Hepatocyte (in vitro differentiated cells): Measurements from ENCODE around the gene SPON1. TPM values are rescaled to one million over a fixed set of nuclear protein-coding genes. Genes with fewer than 3 reads are reported as not detected.

Source experiments
- DNase-seq: peaks from one replicate; pipeline ENCODE4 v3.0.0-alpha.2; 2016; ENCODE audit warnings: low spot score
- H2AFZ ChIP-seq: fragments of 200-600 bp; sonication (generic); 2 replicates; pipeline ENCODE4 v1.6.0; 2016; ENCODE audit warnings: antibody characterized with exemption, mild to moderate bottlenecking
- H3K27ac ChIP-seq: fragments of 200-600 bp; sonication (generic); 2 replicates; pipeline ENCODE4 v1.5.1; 2016; ENCODE audit warnings: mild to moderate bottlenecking
- H3K27me3 ChIP-seq: fragments of 200-600 bp; sonication (generic); 2 replicates; pipeline ENCODE4 v1.6.1; 2016
- H3K36me3 ChIP-seq: fragments of 200-600 bp; sonication (generic); replicated peaks from 2 replicates; pipeline ENCODE4 v1.5.1; 2016; ENCODE audit warnings: low read depth; ENCODE audit not compliant: insufficient read depth
- H3K4me1 ChIP-seq: fragments of 200-600 bp; sonication (generic); 2 replicates; pipeline ENCODE4 v1.5.1; 2016; ENCODE audit warnings: mild to moderate bottlenecking, moderate library complexity; ENCODE audit not compliant: insufficient read depth
- H3K4me2 ChIP-seq: fragments of 200-600 bp; sonication (generic); 2 replicates; pipeline ENCODE4 v1.6.0; 2016
- H3K4me3 ChIP-seq: fragments of 200-600 bp; sonication (generic); 2 replicates; pipeline ENCODE4 v1.5.1; 2016; ENCODE audit warnings: mild to moderate bottlenecking
- H3K79me2 ChIP-seq: fragments of 200-600 bp; sonication (generic); 2 replicates; pipeline ENCODE4 v1.6.0; 2017; ENCODE audit warnings: mild to moderate bottlenecking
- H3K9me2 ChIP-seq: fragments of 200-600 bp; sonication (generic); replicated peaks from 2 replicates; pipeline ENCODE4 v1.6.0; 2017; ENCODE audit warnings: mild to moderate bottlenecking; ENCODE audit not compliant: insufficient read depth
- H3K9me3 ChIP-seq: fragments of 200-600 bp; sonication (generic); 2 replicates; pipeline ENCODE4 v1.5.1; 2016; ENCODE audit warnings: low read depth, mild to moderate bottlenecking
- H4K20me1 ChIP-seq: fragments of 200-600 bp; sonication (generic); 2 replicates; pipeline ENCODE4 v1.6.0; 2016; ENCODE audit warnings: mild to moderate bottlenecking; ENCODE audit not compliant: insufficient read depth, poor library complexity, severe bottlenecking
- EZH2 ChIP-seq: fragments of 200-600 bp; sonication (generic); IDR thresholded peaks from 2 replicates; pipeline ENCODE4 v1.6.1; 2016; ENCODE audit warnings: antibody characterized with exemption, mild to moderate bottlenecking, borderline replicate concordance
- EZH2phosphoT487 ChIP-seq: fragments of 200-600 bp; sonication (generic); IDR thresholded peaks from one replicate; pipeline ENCODE4 v1.6.1; 2018; ENCODE audit warnings: antibody characterized with exemption, mild to moderate bottlenecking, low read depth, moderate library complexity; ENCODE audit not compliant: unreplicated experiment, severe bottlenecking
- WGBS: methylation state at CpG from one replicate; pipeline ENCODE4 v1.1.6; 2016; ENCODE audit warnings: low lambda C conversion rate; ENCODE audit errors: missing lambda C conversion rate; 5-methylcytosine and 5-hydroxymethylcytosine counted together
- polyA plus RNA-seq: library from polyadenylated mRNA; unstranded; fragments of >200 nt; fragmentation: Nextera tagmentation; extraction: Ambion mirVana; gene quantifications from 2 replicates; pipeline ENCODE4 v1.2.1, GENCODE V29; 2016
- total RNA-seq: library from RNA; depleted of rRNA; stranded (reverse); fragments of >200 nt; gene quantifications from 2 replicates; pipeline ENCODE4 v1.2.3, GENCODE V29; 2014
- TF ChIP-seq, protein P1 (sequence below): fragments of 200-600 bp; sonication (generic); IDR thresholded peaks from 2 replicates; pipeline ENCODE4 v1.5.1; 2016; ENCODE audit warnings: antibody characterized with exemption, mild to moderate bottlenecking; ENCODE audit not compliant: poor library complexity

SPON1 gene
- total and polyA plus RNA-seq, 2 experiments from 2014 or later = 47.8 to 73.1 TPM

- no peak for DNase-seq
- no peaks in the 10 kb centered on the region for H3K9me2 ChIP-seq
- H3K27me3 ChIP-seq = no peaks in the 10 kb centered on the region
- H3K27ac ChIP-seq = no peak overlapping the region
- no peaks in the 10 kb centered on the region for H4K20me1 ChIP-seq
- WGBS = 96% methylated on average over 1 of the region's 1 CpG
- no peak overlapping the region for H2AFZ ChIP-seq
- no peak overlapping the region for H3K4me2 ChIP-seq
- peaks cover 6% of the 10 kb centered on the region for H3K4me1 ChIP-seq
- no peaks in the 10 kb centered on the region for H3K79me2 ChIP-seq
- H3K4me3 ChIP-seq = no peak overlapping the region
- TF ChIP-seq, protein P1, sequence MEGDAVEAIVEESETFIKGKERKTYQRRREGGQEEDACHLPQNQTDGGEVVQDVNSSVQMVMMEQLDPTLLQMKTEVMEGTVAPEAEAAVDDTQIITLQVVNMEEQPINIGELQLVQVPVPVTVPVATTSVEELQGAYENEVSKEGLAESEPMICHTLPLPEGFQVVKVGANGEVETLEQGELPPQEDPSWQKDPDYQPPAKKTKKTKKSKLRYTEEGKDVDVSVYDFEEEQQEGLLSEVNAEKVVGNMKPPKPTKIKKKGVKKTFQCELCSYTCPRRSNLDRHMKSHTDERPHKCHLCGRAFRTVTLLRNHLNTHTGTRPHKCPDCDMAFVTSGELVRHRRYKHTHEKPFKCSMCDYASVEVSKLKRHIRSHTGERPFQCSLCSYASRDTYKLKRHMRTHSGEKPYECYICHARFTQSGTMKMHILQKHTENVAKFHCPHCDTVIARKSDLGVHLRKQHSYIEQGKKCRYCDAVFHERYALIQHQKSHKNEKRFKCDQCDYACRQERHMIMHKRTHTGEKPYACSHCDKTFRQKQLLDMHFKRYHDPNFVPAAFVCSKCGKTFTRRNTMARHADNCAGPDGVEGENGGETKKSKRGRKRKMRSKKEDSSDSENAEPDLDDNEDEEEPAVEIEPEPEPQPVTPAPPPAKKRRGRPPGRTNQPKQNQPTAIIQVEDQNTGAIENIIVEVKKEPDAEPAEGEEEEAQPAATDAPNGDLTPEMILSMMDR = no peak
- TF ChIP-seq EZH2phosphoT487 = no peak
- TF ChIP-seq EZH2 = no peak
- no peaks in the 10 kb centered on the region for H3K9me3 ChIP-seq
- H3K36me3 ChIP-seq = no peaks in the 10 kb centered on the region
These were observed 142.9 kb downstream of the SPON1 start for GRCh38 chr11:14105446-14105845.

- Histone ChIP-seq H3K79me2 (no peaks in the 10 kb centered on the region), H3K4me3 (no peak overlapping the region), H3K27ac (no peak overlapping the region), H3K27me3 (no peaks in the 10 kb centered on the region), H3K4me2 (peak overlapping the region; percentile 20), H3K36me3 (no peaks in the 10 kb centered on the region), H4K20me1 (no peaks in the 10 kb centered on the region), H3K9me2 (no peaks in the 10 kb centered on the region), H3K4me1 (peaks cover 6% of the 10 kb centered on the region), H2AFZ (no peak overlapping the region), H3K9me3 (no peaks in the 10 kb centered on the region)
- DNase-seq = no peak
- 72% methylated on average over 5 of the region's 5 CpGs for WGBS
- TF ChIP-seq EZH2phosphoT487 (no peak), EZH2 (no peak)
- TF ChIP-seq, protein P1 = no peak
These were observed 144.0 kb downstream of the SPON1 start for GRCh38 chr11:14106303-14107049.

DNA sequence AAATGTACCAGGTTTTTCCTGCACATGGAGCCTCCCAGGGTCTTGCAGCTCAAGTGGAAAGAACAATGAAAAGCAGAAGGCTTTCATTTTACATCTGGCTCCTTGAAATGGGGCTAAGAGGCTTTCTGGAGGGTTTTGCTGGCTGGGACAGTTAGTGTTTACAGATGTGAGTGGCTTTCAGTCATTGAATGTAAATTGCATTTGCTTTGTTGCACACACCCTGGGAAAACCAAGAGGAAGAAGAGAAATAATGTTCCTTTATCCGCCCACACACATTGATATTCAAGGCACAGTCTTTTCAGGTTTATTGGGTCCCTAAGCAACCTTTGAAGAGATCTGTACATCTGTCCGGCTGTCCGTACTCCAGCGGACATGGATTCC, 144.5 kb downstream of the SPON1 start:
- DNase-seq = no peak
- Histone ChIP-seq H4K20me1 (no peaks in the 10 kb centered on the region), H3K27me3 (no peaks in the 10 kb centered on the region), H3K36me3 (no peaks in the 10 kb centered on the region), H3K4me1 (peaks cover 6% of the 10 kb centered on the region), H3K27ac (peak overlapping the region; percentile 10), H3K4me2 (peak overlapping the region; percentile 20), H3K79me2 (no peaks in the 10 kb centered on the region), H3K9me2 (no peaks in the 10 kb centered on the region), H3K4me3 (no peak overlapping the region), H3K9me3 (no peaks in the 10 kb centered on the region), H2AFZ (no peak overlapping the region)
- no peak for TF ChIP-seq EZH2phosphoT487
- TF ChIP-seq, protein P1 = no peak
- TF ChIP-seq EZH2 = no peak
- WGBS = 49% methylated on average over 4 of the region's 4 CpGs
